Colonic mucosa (tissue), 4 donors: ENCODE measurements around the gene FASTKD1. TPM values are rescaled to one million over a fixed set of nuclear protein-coding genes. Genes with fewer than 3 reads are reported as not detected.
"Not testable (repeated sequence)": the region's sequence is repeated elsewhere in the genome, so short reads cannot be mapped to it uniquely, and the experiment has no call there.

ENCODE experiments used
- DNase-seq: peaks from one replicate; pipeline ENCODE4 v3.0.0-alpha.2; 2020
- H3K27ac ChIP-seq: fragments of 200-600 bp; one replicate; pipeline ENCODE4 v1.8.0; 2021
- H3K27me3 ChIP-seq: fragments of 200-600 bp; one replicate; pipeline ENCODE4 v1.8.0; 2021
- H3K36me3 ChIP-seq: fragments of 200-600 bp; one replicate; pipeline ENCODE4 v1.8.0; 2021
- H3K4me1 ChIP-seq: fragments of 200-600 bp; one replicate; pipeline ENCODE4 v1.8.0; 2021; ENCODE audit warnings: mild to moderate bottlenecking
- H3K4me3 ChIP-seq: fragments of 200-600 bp; one replicate; pipeline ENCODE4 v1.8.0; 2021
- H3K9ac ChIP-seq, 2 donors: one replicate each; pipeline ENCODE4 v1.7.0; 2013; ENCODE audit warnings: control low read depth in 2 of 2, low read depth in 2 of 2, low read length in 2 of 2
- H3K9me3 ChIP-seq: fragments of 200-600 bp; one replicate; pipeline ENCODE4 v1.8.0; 2021
- CTCF ChIP-seq: fragments of 200-600 bp; IDR thresholded peaks from one replicate; pipeline ENCODE4 v1.8.0; 2022; ENCODE audit warnings: antibody characterized with exemption, mild to moderate bottlenecking
- intact Hi-C: fragments of 100-400 bp; cut with DNase I; formaldehyde crosslinking; loops from one replicate; pipeline ENCODE4 v1.14.1; 2022
- total RNA-seq, 2 donors: library from RNA; stranded (reverse); fragmentation: NEBNext Ultra II Directional in 1 of 2; extraction: Animal tissue kit (Norgen Biotek cat#: 25700) in 1 of 2; gene quantifications; one replicate each; pipeline ENCODE4 v1.2.1, GENCODE V29; 2021
- donor health status: healthy.
- donor health status: DM: no; HTN: no; CAD: no.
- donor health status: DM: no; HTN: no; CAD: no.

Gene FASTKD1
- total RNA-seq, 2 donors from 2014 or later, result 46.7 to 65.2 TPM

DNA sequence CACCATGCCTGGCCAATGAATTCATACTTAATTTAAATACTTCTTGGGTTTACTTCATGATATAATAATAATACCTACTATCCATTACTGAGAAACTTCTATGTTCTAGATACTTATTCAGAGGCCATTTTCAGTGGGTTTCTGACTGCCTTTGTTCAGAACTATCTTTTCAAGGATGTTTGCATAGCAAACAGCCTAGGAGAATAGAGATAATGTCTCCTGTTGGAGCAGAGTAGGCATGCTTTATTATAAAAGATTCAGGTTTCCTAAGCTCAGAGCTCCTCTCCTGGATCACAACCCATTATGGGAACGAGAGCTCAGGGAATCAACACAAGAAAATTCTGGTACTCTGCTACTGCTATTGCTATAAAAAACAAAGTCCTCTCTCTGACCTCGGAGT, 11.1 kb downstream of the FASTKD1 start:
- DNase-seq, result no peak
- Histone ChIP-seq H3K27me3 (no peaks in the 10 kb centered on the region), H3K4me3 (no peak overlapping the region), H3K36me3 (no peaks in the 10 kb centered on the region), H3K9ac (no peak overlapping the region), H3K9me3 (no peaks in the 10 kb centered on the region), H3K27ac (no peak overlapping the region), H3K4me1 (no peaks in the 10 kb centered on the region)
- intact Hi-C loops, result loop anchor here (10.0 kb wide), 1 partner anchor 98 kb away; no protein-coding TSS in a partner anchor
- TF ChIP-seq CTCF, result no peak

DNA sequence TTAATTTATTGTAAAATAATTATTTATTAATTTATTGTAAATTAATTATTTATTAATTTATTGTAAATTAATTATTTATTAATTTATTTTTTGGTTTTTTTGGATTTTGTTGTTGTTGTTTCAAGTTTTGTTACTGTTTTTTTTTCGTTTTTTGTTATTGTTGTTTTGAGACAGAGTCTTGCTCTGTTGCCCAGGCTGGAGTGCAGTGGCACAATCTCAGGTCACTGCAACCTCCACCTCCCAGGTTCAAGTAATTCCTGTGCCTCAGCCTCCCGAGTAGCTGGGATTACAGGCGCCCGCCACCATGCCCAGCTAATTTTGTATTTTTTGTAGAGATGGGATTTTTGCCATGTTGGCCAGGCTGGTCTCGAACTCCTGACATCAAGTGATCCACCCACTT, 11.6 kb downstream of the FASTKD1 start:
- not testable (repeated sequence) for H3K27ac ChIP-seq, H3K4me1 ChIP-seq, H3K36me3 ChIP-seq, DNase-seq, H3K27me3 ChIP-seq, H3K9ac ChIP-seq, H3K9me3 ChIP-seq, H3K4me3 ChIP-seq
- intact Hi-C loops, result loop anchor here (10.0 kb wide), 1 partner anchor 97 kb away; no protein-coding TSS in a partner anchor

DNA sequence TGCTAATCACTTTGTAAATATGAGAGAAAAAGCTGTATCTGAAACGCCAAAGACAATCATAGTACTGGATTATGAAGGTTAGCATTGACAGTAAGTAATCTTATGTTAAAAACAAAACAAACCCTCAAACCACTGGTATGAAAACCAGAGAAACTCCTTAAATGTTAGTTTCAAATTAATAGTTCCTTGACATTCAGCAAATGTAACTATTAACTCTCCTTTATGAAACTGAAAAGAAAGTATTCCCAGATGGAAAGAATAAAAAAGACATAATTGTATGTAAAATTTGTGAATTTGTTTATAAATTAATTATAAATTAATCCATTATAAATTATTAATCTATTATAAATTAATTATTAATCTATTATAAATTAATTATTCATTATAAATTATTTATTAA, 12.3 kb downstream of the FASTKD1 start:
- no peaks in the 10 kb centered on the region for H3K36me3 ChIP-seq
- H3K27me3 ChIP-seq, result no peaks in the 10 kb centered on the region
- no peak for TF ChIP-seq CTCF
- DNase-seq, result no peak
- no peak overlapping the region for H3K9ac ChIP-seq
- no peak overlapping the region for H3K4me3 ChIP-seq
- H3K4me1 ChIP-seq, result no peaks in the 10 kb centered on the region
- H3K27ac ChIP-seq, result no peak overlapping the region
- no peaks in the 10 kb centered on the region for H3K9me3 ChIP-seq
- intact Hi-C loops, result loop anchor here (10.0 kb wide), 1 partner anchor 97 kb away; no protein-coding TSS in a partner anchor

GRCh38 chr2:169546756-169547155, 26.9 kb downstream of the FASTKD1 start:
- Histone ChIP-seq H3K9me3 (no peaks in the 10 kb centered on the region), H3K27ac (no peak overlapping the region), H3K9ac (no peak overlapping the region), H3K4me3 (no peak overlapping the region), H3K27me3 (no peaks in the 10 kb centered on the region), H3K36me3 (no peaks in the 10 kb centered on the region), H3K4me1 (no peaks in the 10 kb centered on the region)
- intact Hi-C loops, result no loop called here
- no peak for DNase-seq
- no peak for TF ChIP-seq CTCF

GRCh38 chr2:169542433-169542832, 31.2 kb downstream of the FASTKD1 start:
- no peaks in the 10 kb centered on the region for H3K27me3 ChIP-seq
- H3K9me3 ChIP-seq, result no peaks in the 10 kb centered on the region
- intact Hi-C loops, result no loop called here
- H3K36me3 ChIP-seq, result no peaks in the 10 kb centered on the region
- H3K4me3 ChIP-seq, result no peak overlapping the region
- no peaks in the 10 kb centered on the region for H3K4me1 ChIP-seq
- TF ChIP-seq CTCF, result no peak
- DNase-seq, result no peak
- H3K9ac ChIP-seq, result no peak overlapping the region
- H3K27ac ChIP-seq, result no peak overlapping the region

GRCh38 chr2:169540146-169540545, 33.5 kb downstream of the FASTKD1 start:
- intact Hi-C loops, result no loop called here
- Histone ChIP-seq H3K4me3 (no peak overlapping the region), H3K27ac (no peak overlapping the region), H3K4me1 (no peaks in the 10 kb centered on the region), H3K27me3 (no peaks in the 10 kb centered on the region), H3K36me3 (no peaks in the 10 kb centered on the region), H3K9me3 (no peaks in the 10 kb centered on the region), H3K9ac (no peak overlapping the region)
- no peak for TF ChIP-seq CTCF
- DNase-seq, result no peak

- H3K36me3 ChIP-seq, H3K27ac ChIP-seq, H3K9me3 ChIP-seq, H3K4me3 ChIP-seq, H3K27me3 ChIP-seq, DNase-seq, H3K4me1 ChIP-seq, intact Hi-C loops, H3K9ac ChIP-seq: not testable (repeated sequence)
Measured at GRCh38 chr2:169539460-169539859, 34.2 kb downstream of the FASTKD1 start.
